ENCODE data around the gene CHD6. TPM values are rescaled to one million over a fixed set of nuclear protein-coding genes. Genes with fewer than 3 reads are reported as not detected.

Gene CHD6
- total RNA-seq, 1 donor from 2014 or later, result 36.8 TPM

- Mint-ChIP-seq H3K4me3 (no peak overlapping the region), H3K27me3 (ENCODE audit: insufficient read depth) (peaks cover 4% of the 10 kb centered on the region), H3K36me3 (ENCODE audit: low read depth) (no peaks in the 10 kb centered on the region), H3K9me3 (no peaks in the 10 kb centered on the region), H3K27ac (no peak overlapping the region), H3K4me1 (ENCODE audit: low read depth) (peaks cover 8% of the 10 kb centered on the region)
- DNase-seq (ENCODE audit: low spot score), result no peak
- intact Hi-C loops (cut with micrococcal nuclease), result no loop called here
Observed at GRCh38 chr20:41566896-41567527, 51.2 kb downstream of the CHD6 start.

GRCh38 chr20:41563087-41563486, 55.1 kb downstream of the CHD6 start:
- no peak for DNase-seq (ENCODE audit: low spot score)
- Mint-ChIP-seq H3K4me3 (no peak overlapping the region), H3K9me3 (no peaks in the 10 kb centered on the region), H3K27ac (no peak overlapping the region), H3K4me1 (ENCODE audit: low read depth) (peaks cover 11% of the 10 kb centered on the region), H3K27me3 (ENCODE audit: insufficient read depth) (no peaks in the 10 kb centered on the region), H3K36me3 (ENCODE audit: low read depth) (peaks cover 4% of the 10 kb centered on the region)
- intact Hi-C loops (cut with micrococcal nuclease), result no loop called here

- H3K36me3 Mint-ChIP-seq (ENCODE audit: low read depth), result peaks cover 6% of the 10 kb centered on the region
- H3K27ac Mint-ChIP-seq, result no peak overlapping the region
- H3K27me3 Mint-ChIP-seq (ENCODE audit: insufficient read depth), result no peaks in the 10 kb centered on the region
- intact Hi-C loops (cut with micrococcal nuclease), result no loop called here
- H3K9me3 Mint-ChIP-seq, result peaks cover 12% of the 10 kb centered on the region
- peaks cover 11% of the 10 kb centered on the region for H3K4me1 Mint-ChIP-seq (ENCODE audit: low read depth)
- H3K4me3 Mint-ChIP-seq, result no peak overlapping the region
- no peak for DNase-seq (ENCODE audit: low spot score)
Observed at GRCh38 chr20:41560970-41561369, 57.2 kb downstream of the CHD6 start.

GRCh38 chr20:41559658-41560057, 58.5 kb downstream of the CHD6 start:
- intact Hi-C loops (cut with micrococcal nuclease), result no loop called here
- Mint-ChIP-seq H3K9me3 (peaks cover 12% of the 10 kb centered on the region), H3K27me3 (ENCODE audit: insufficient read depth) (no peaks in the 10 kb centered on the region), H3K36me3 (ENCODE audit: low read depth) (peaks cover 6% of the 10 kb centered on the region), H3K4me3 (no peak overlapping the region), H3K4me1 (ENCODE audit: low read depth) (peaks cover 11% of the 10 kb centered on the region), H3K27ac (no peak overlapping the region)
- no peak for DNase-seq (ENCODE audit: low spot score)

- H3K4me3 Mint-ChIP-seq, result no peak overlapping the region
- peaks cover 16% of the 10 kb centered on the region for H3K36me3 Mint-ChIP-seq (ENCODE audit: low read depth)
- DNase-seq (ENCODE audit: low spot score), result no peak
- no peak overlapping the region for H3K27ac Mint-ChIP-seq
- intact Hi-C loops (cut with micrococcal nuclease), result no loop called here
- no peaks in the 10 kb centered on the region for H3K4me1 Mint-ChIP-seq (ENCODE audit: low read depth)
- H3K27me3 Mint-ChIP-seq (ENCODE audit: insufficient read depth), result no peaks in the 10 kb centered on the region
- H3K9me3 Mint-ChIP-seq, result peaks cover 24% of the 10 kb centered on the region
Observed at GRCh38 chr20:41553142-41553879, 64.9 kb downstream of the CHD6 start.

GRCh38 chr20:41552295-41553068, 65.7 kb downstream of the CHD6 start:
- H3K9me3 Mint-ChIP-seq, result peaks cover 24% of the 10 kb centered on the region
- intact Hi-C loops (cut with micrococcal nuclease), result no loop called here
- no peak overlapping the region for H3K27ac Mint-ChIP-seq
- no peaks in the 10 kb centered on the region for H3K4me1 Mint-ChIP-seq (ENCODE audit: low read depth)
- H3K36me3 Mint-ChIP-seq (ENCODE audit: low read depth), result peaks cover 16% of the 10 kb centered on the region
- no peak for DNase-seq (ENCODE audit: low spot score)
- H3K27me3 Mint-ChIP-seq (ENCODE audit: insufficient read depth), result no peaks in the 10 kb centered on the region
- H3K4me3 Mint-ChIP-seq, result no peak overlapping the region

- no peaks in the 10 kb centered on the region for H3K4me1 Mint-ChIP-seq (ENCODE audit: low read depth)
- no peak for DNase-seq (ENCODE audit: low spot score)
- no peaks in the 10 kb centered on the region for H3K27me3 Mint-ChIP-seq (ENCODE audit: insufficient read depth)
- peaks cover 12% of the 10 kb centered on the region for H3K9me3 Mint-ChIP-seq
- intact Hi-C loops (cut with micrococcal nuclease), result no loop called here
- H3K36me3 Mint-ChIP-seq (ENCODE audit: low read depth), result peaks cover 17% of the 10 kb centered on the region
- no peak overlapping the region for H3K4me3 Mint-ChIP-seq
- no peak overlapping the region for H3K27ac Mint-ChIP-seq
Observed at GRCh38 chr20:41551011-41551705, 67.0 kb downstream of the CHD6 start.

GRCh38 chr20:41547221-41547620, 71.0 kb downstream of the CHD6 start:
- H3K4me1 Mint-ChIP-seq (ENCODE audit: low read depth), result no peaks in the 10 kb centered on the region
- intact Hi-C loops (cut with micrococcal nuclease), result no loop called here
- no peaks in the 10 kb centered on the region for H3K27me3 Mint-ChIP-seq (ENCODE audit: insufficient read depth)
- H3K4me3 Mint-ChIP-seq, result no peak overlapping the region
- H3K36me3 Mint-ChIP-seq (ENCODE audit: low read depth), result peaks cover 15% of the 10 kb centered on the region
- H3K27ac Mint-ChIP-seq, result no peak overlapping the region
- no peak for DNase-seq (ENCODE audit: low spot score)
- H3K9me3 Mint-ChIP-seq, result peaks cover 8% of the 10 kb centered on the region

- intact Hi-C loops (cut with micrococcal nuclease), result no loop called here
- Mint-ChIP-seq H3K27ac (no peak overlapping the region), H3K9me3 (peaks cover 8% of the 10 kb centered on the region), H3K4me3 (no peak overlapping the region), H3K36me3 (ENCODE audit: low read depth) (peaks cover 15% of the 10 kb centered on the region), H3K27me3 (ENCODE audit: insufficient read depth) (no peaks in the 10 kb centered on the region), H3K4me1 (ENCODE audit: low read depth) (no peaks in the 10 kb centered on the region)
- no peak for DNase-seq (ENCODE audit: low spot score)
Observed at GRCh38 chr20:41546535-41546934, 71.6 kb downstream of the CHD6 start.

- H3K27ac Mint-ChIP-seq, result no peak overlapping the region
- DNase-seq (ENCODE audit: low spot score), result no peak
Observed at GRCh38 chr20:41544472-41544871, 73.7 kb downstream of the CHD6 start.

GRCh38 chr20:41540918-41541317, 77.3 kb downstream of the CHD6 start:
- Mint-ChIP-seq H3K27me3 (ENCODE audit: insufficient read depth) (no peaks in the 10 kb centered on the region), H3K36me3 (ENCODE audit: low read depth) (peaks cover 4% of the 10 kb centered on the region), H3K4me3 (no peak overlapping the region), H3K4me1 (ENCODE audit: low read depth) (no peaks in the 10 kb centered on the region), H3K9me3 (peaks cover 11% of the 10 kb centered on the region), H3K27ac (no peak overlapping the region)
- intact Hi-C loops (cut with micrococcal nuclease), result no loop called here
- DNase-seq (ENCODE audit: low spot score), result no peak

More at GRCh38 chr20:41544472-41544871, 73.7 kb downstream of the CHD6 start:
- intact Hi-C loops (cut with micrococcal nuclease), result no loop called here
- H3K9me3 Mint-ChIP-seq, result no peaks in the 10 kb centered on the region
- H3K36me3 Mint-ChIP-seq (ENCODE audit: low read depth), result peaks cover 4% of the 10 kb centered on the region
- no peaks in the 10 kb centered on the region for H3K27me3 Mint-ChIP-seq (ENCODE audit: insufficient read depth)
- H3K4me1 Mint-ChIP-seq (ENCODE audit: low read depth), result no peaks in the 10 kb centered on the region
- no peak overlapping the region for H3K4me3 Mint-ChIP-seq

- Mint-ChIP-seq H3K4me3 (no peak overlapping the region), H3K4me1 (ENCODE audit: low read depth) (no peaks in the 10 kb centered on the region), H3K27me3 (ENCODE audit: insufficient read depth) (no peaks in the 10 kb centered on the region), H3K27ac (no peak overlapping the region), H3K9me3 (peaks cover 11% of the 10 kb centered on the region), H3K36me3 (ENCODE audit: low read depth) (peaks cover 4% of the 10 kb centered on the region)
- no peak for DNase-seq (ENCODE audit: low spot score)
- intact Hi-C loops (cut with micrococcal nuclease), result no loop called here
Observed at GRCh38 chr20:41540459-41540858, 77.7 kb downstream of the CHD6 start.
